GM12878 (cell line): Measurements from ENCODE around the gene SIPA1. TPM values are rescaled to one million over a fixed set of nuclear protein-coding genes. Genes with fewer than 3 reads are reported as not detected.

ENCODE experiments used
- ATAC-seq: fragments of 200-7000 bp; cut with Tn5 transposase; 3 replicates; pipeline ENCODE4 v1.9.1; 2020; ENCODE audit warnings: mild to moderate bottlenecking, moderate library complexity
- BruUV-seq: library from RNA; stranded (reverse); fragments of 400-500 nt; replicated peaks from 2 replicates; lab custom pipeline; 2021; lab: Mats Ljungman, UMichigan
- CTCF ChIA-PET: fragments of 300-600 bp; sonication (Branson Sonifier 250); formaldehyde crosslinking; extraction: SDS; loops from one replicate; lab custom pipeline; 2021; ENCODE audit warnings: inconsistent platforms; lab: Yijun Ruan, JAX
- POLR2A ChIA-PET: fragments of 350-600 bp; formaldehyde crosslinking; extraction: SDS; loops from one replicate; lab custom pipeline; 2021; ENCODE audit warnings: inconsistent platforms; lab: Charles Lee
- RAD21 ChIA-PET: fragments of 300-600 bp; sonication (Branson Sonifier 250); formaldehyde crosslinking; loops from one replicate; lab custom pipeline; 2023; ENCODE audit warnings: antibody characterized with exemption; ENCODE audit not compliant: unreplicated experiment; lab: Charles Lee
- SMC1A ChIA-PET: fragments of 300-600 bp; sonication (Branson Sonifier 250); formaldehyde crosslinking; loops from one replicate; lab custom pipeline; 2023; ENCODE audit not compliant: unreplicated experiment, uncharacterized antibody; lab: Charles Lee
- DNase-seq: peaks from one replicate; pipeline ENCODE4 v3.0.0-alpha.2; 2011; ENCODE audit warnings: low read depth, low spot score
- FAIRE-seq: peaks from 3 replicates; lab custom pipeline; 2011; peaks lifted over from hg19 to GRCh38; lab: Jason Lieb, UNC
- H2AFZ ChIP-seq: 2 replicates; pipeline ENCODE4 v1.6.0; 2011; ENCODE audit warnings: low read depth, low read length, control low read depth; ENCODE audit not compliant: control insufficient read depth
- H3K27ac ChIP-seq: 2 replicates; pipeline ENCODE4 v1.5.1; 2011; ENCODE audit warnings: control low read depth; ENCODE audit not compliant: control insufficient read depth, insufficient read depth
- H3K27me3 ChIP-seq, 2 experiments: replicated peaks in 1 of 2; 2 replicates each; pipeline versions ENCODE4 v1.6.0 to v1.6.1; 2011; ENCODE audit warnings: low read length in 1 of 2; ENCODE audit not compliant: control insufficient read depth in 2 of 2, insufficient read depth in 2 of 2
- H3K36me3 ChIP-seq, 2 experiments: 2 replicates each; pipeline ENCODE4 v1.5.1; 2011; ENCODE audit warnings: low read length in 1 of 2; ENCODE audit not compliant: control insufficient read depth in 2 of 2, insufficient read depth in 2 of 2
- H3K4me1 ChIP-seq: 2 replicates; pipeline ENCODE4 v1.6.1; 2011; ENCODE audit warnings: mild to moderate bottlenecking, low read length, moderate library complexity, mixed read lengths; ENCODE audit not compliant: control insufficient read depth, insufficient read depth
- H3K4me2 ChIP-seq: 2 replicates; pipeline ENCODE4 v1.6.0; 2011; ENCODE audit warnings: control low read depth; ENCODE audit not compliant: control insufficient read depth, insufficient read depth
- H3K4me3 ChIP-seq: fragments of 200-600 bp; sonication (generic); 2 replicates; pipeline ENCODE4 v1.5.1; 2016
- H3K79me2 ChIP-seq: 2 replicates; pipeline ENCODE4 v1.6.0; 2011; ENCODE audit warnings: low read length; ENCODE audit not compliant: control insufficient read depth, insufficient read depth
- H3K9ac ChIP-seq: 2 replicates; pipeline ENCODE4 v1.8.0; 2011; ENCODE audit warnings: low read length, control low read depth, mixed read lengths; ENCODE audit not compliant: control insufficient read depth, insufficient read depth
- H3K9me3 ChIP-seq: replicated peaks from 3 replicates; pipeline ENCODE4 v1.5.1; 2011; ENCODE audit warnings: mild to moderate bottlenecking, low read length; ENCODE audit not compliant: control insufficient read depth, insufficient read depth
- H4K20me1 ChIP-seq: 2 replicates; pipeline ENCODE4 v1.6.0; 2011; ENCODE audit not compliant: control insufficient read depth, insufficient read depth
- NR2F1 ChIP-seq: fragments of 450-650 bp; conservative IDR thresholded peaks from 2 replicates; pipeline ENCODE4 v1.6.1; 2017; ENCODE audit warnings: mild to moderate bottlenecking
- POLR2A ChIP-seq: IDR thresholded peaks from 2 replicates; pipeline ENCODE4 v1.6.1; 2011; ENCODE audit warnings: low read depth, mild to moderate bottlenecking, low read length
- RB1 ChIP-seq: fragments of 450-650 bp; formaldehyde crosslinking; IDR thresholded peaks from 2 replicates; pipeline ENCODE4 v1.6.1; 2017; ENCODE audit warnings: mild to moderate bottlenecking, borderline replicate concordance
- SRF ChIP-seq, 2 experiments: IDR thresholded peaks; 2 replicates each; pipeline ENCODE4 v1.6.1; 2011; ENCODE audit warnings: low read depth in 2 of 2, low read length in 2 of 2, mild to moderate bottlenecking in 1 of 2, moderate library complexity in 1 of 2
- ZBED1 ChIP-seq: IDR thresholded peaks from 2 replicates; pipeline ENCODE4 v1.6.1; 2016; ENCODE audit warnings: borderline replicate concordance
- WGBS: methylation state at CpG from one replicate; pipeline ENCODE4 v1.1.6; 2016; ENCODE audit warnings: low lambda C conversion rate; ENCODE audit not compliant: insufficient replicate concordance, insufficient coverage; ENCODE audit errors: missing lambda C conversion rate; 5-methylcytosine and 5-hydroxymethylcytosine counted together
- in situ Hi-C: fragments of 300-500 bp; cut with MboI; formaldehyde crosslinking; loops from 9 replicates; pipeline ENCODE4 v1.14.3; 2018; ENCODE audit warnings: mixed read lengths
- intact Hi-C: fragments of 100-400 bp; cut with micrococcal nuclease; formaldehyde crosslinking; loops from one replicate; pipeline ENCODE4 v1.14.2; 2022; ENCODE audit not compliant: unreplicated experiment
- polyA plus RNA-seq, 11 experiments: library from polyadenylated mRNA; depleted of rRNA in 4 of 11; unstranded in 6 of 11; stranded (reverse) in 5 of 11; fragments of >200 nt; fragmentation: Nextera tagmentation in 4 of 11; fragmentation: Illumina TruSeq in 1 of 11; extraction: Ambion mirVana in 4 of 11; extraction: Trizol in 1 of 11; gene quantifications; 1 replicate in 1 of 11; 2 replicates in 10 of 11; pipeline versions ENCODE4 v1.2.1 to v1.2.3, GENCODE V29; 2011 to 2016; ENCODE audit warnings: inconsistent platforms in 2 of 11, missing spikeins in 2 of 11, low read depth in 1 of 11
- total RNA-seq, 4 experiments: library from RNA; depleted of rRNA in 3 of 4; stranded (reverse); fragments of >200 nt in 3 of 4; fragmentation: Illumina TruSeq in 1 of 4; extraction: Trizol in 1 of 4; gene quantifications; 2 replicates each; pipeline versions ENCODE4 v1.2.1 to v1.2.3, GENCODE V29; 2013 to 2021
- TF ChIP-seq, protein P1 (sequence below): fragments of 450-650 bp; IDR thresholded peaks from 2 replicates; pipeline ENCODE4 v1.6.1; 2017; ENCODE audit warnings: mild to moderate bottlenecking
- TF ChIP-seq, protein P2 (sequence below): fragments of 450-650 bp; IDR thresholded peaks from 2 replicates; pipeline ENCODE4 v1.6.1; 2018; ENCODE audit warnings: mild to moderate bottlenecking, low read depth, moderate library complexity; ENCODE audit not compliant: partially characterized antibody

Gene SIPA1
- total and polyA plus RNA-seq, 10 of the 15 experiments (the other 5 are each of a cell fraction or from before 2014, with no cell fraction given), result 1.0 to 139 (median 33.4) TPM

DNA sequence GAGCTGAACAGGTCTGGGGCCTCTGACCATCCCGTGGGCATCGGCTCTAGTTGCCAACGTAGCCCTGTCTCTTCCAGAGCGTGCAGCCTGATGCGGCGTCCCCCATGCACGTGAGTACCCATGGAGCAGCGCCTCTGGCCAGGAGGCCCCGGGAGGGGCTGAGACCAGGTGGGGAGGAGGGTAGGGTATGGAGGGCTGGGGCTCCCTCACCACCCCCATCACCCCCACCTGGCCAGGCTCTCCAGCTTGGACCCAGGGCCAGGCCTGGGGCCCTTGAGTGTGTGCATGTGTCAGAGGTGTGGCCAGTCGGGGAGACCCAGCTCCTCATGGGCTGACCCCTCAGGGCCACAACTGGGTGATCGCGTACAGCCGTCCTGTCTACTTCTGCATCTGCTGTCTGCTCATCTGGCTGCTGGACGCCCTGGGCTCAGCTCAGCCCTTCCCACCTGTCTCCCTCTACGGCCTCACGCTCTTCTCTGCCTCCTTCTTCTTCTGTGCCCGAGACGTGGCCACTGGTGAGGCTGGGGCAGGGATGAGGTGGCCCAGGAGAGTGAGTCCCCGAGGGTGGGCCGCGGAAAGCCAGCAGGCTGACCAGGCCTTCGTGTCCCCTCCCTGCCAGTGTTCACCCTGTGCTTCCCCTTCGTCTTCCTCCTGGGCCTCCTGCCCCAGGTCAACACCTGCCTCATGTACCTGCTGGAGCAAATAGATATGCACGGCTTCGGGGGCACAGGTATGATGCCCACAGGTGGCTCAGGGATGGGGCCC lies 13.9 kb upstream of the SIPA1 start:
- H3K4me1 ChIP-seq, result no peaks in the 10 kb centered on the region
- in situ Hi-C loops (no loop called here), intact Hi-C loops (no loop called here)
- WGBS, result 93% methylated on average over 25 of the region's 25 CpGs
- H3K4me3 ChIP-seq, result no peak overlapping the region
- H3K9ac ChIP-seq, result no peak overlapping the region
- CTCF ChIA-PET, result interaction anchor here (1.1 to 3.1 kb wide), 4 partner anchors 7 to 82 kb away, joined by 5 to 26 read pairs (median 16); no protein-coding TSS in a partner anchor
- H3K79me2 ChIP-seq, result peaks cover 3% of the 10 kb centered on the region
- H3K27me3 ChIP-seq, result no peaks in the 10 kb centered on the region
- no peak for DNase-seq
- SMC1A ChIA-PET, result interaction anchor here (1.0 kb wide), 1 partner anchor 9 kb away, joined by 5 read pairs; no protein-coding TSS in a partner anchor
- peaks cover 27 to 32% of the 10 kb centered on the region in 2 experiments for H3K36me3 ChIP-seq
- no peaks in the 10 kb centered on the region for H4K20me1 ChIP-seq
- H3K27ac ChIP-seq, result no peak overlapping the region
- POLR2A ChIA-PET, result interaction anchor here (1.0 kb wide), 1 partner anchor 30 kb away, joined by 3 read pairs; no protein-coding TSS in a partner anchor
- RAD21 ChIA-PET, result interaction anchor here (1.0 to 1.5 kb wide), 2 partner anchors 9 to 51 kb away, joined by 3 to 6 read pairs; partner anchors contain the start of gene FAM89B
- TF ChIP-seq ZBED1 (no peak), RB1 (no peak), SRF (IDR thresholded peaks at IDR 0.05; ENCODE audit: low read depth in 2 of 2, low read length in 2 of 2) (0 out of 4 replicates have a peak, but pooled peaks of 1 of the 2 experiments have one; percentile 12), NR2F1 (no peak), POLR2A (no peak; the same call in 1 of the 2 replicates)
- TF ChIP-seq, protein P1, sequence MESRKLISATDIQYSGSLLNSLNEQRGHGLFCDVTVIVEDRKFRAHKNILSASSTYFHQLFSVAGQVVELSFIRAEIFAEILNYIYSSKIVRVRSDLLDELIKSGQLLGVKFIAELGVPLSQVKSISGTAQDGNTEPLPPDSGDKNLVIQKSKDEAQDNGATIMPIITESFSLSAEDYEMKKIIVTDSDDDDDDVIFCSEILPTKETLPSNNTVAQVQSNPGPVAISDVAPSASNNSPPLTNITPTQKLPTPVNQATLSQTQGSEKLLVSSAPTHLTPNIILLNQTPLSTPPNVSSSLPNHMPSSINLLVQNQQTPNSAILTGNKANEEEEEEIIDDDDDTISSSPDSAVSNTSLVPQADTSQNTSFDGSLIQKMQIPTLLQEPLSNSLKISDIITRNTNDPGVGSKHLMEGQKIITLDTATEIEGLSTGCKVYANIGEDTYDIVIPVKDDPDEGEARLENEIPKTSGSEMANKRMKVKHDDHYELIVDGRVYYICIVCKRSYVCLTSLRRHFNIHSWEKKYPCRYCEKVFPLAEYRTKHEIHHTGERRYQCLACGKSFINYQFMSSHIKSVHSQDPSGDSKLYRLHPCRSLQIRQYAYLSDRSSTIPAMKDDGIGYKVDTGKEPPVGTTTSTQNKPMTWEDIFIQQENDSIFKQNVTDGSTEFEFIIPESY, result no peak
- TF ChIP-seq, protein P2, sequence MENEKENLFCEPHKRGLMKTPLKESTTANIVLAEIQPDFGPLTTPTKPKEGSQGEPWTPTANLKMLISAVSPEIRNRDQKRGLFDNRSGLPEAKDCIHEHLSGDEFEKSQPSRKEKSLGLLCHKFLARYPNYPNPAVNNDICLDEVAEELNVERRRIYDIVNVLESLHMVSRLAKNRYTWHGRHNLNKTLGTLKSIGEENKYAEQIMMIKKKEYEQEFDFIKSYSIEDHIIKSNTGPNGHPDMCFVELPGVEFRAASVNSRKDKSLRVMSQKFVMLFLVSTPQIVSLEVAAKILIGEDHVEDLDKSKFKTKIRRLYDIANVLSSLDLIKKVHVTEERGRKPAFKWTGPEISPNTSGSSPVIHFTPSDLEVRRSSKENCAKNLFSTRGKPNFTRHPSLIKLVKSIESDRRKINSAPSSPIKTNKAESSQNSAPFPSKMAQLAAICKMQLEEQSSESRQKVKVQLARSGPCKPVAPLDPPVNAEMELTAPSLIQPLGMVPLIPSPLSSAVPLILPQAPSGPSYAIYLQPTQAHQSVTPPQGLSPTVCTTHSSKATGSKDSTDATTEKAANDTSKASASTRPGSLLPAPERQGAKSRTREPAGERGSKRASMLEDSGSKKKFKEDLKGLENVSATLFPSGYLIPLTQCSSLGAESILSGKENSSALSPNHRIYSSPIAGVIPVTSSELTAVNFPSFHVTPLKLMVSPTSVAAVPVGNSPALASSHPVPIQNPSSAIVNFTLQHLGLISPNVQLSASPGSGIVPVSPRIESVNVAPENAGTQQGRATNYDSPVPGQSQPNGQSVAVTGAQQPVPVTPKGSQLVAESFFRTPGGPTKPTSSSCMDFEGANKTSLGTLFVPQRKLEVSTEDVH, result no peak
- H2AFZ ChIP-seq, result no peak overlapping the region
- no peak overlapping the region for H3K4me2 ChIP-seq
- no peak for ATAC-seq
- H3K9me3 ChIP-seq, result no peaks in the 10 kb centered on the region
- FAIRE-seq, result no peak
- no TSS peak for BruUV-seq
